C4-2B (cell line): ENCODE data around the gene SPACA6.
"Not testable (repeated sequence)": the region's sequence is repeated elsewhere in the genome, so short reads cannot be mapped to it uniquely, and the experiment has no call there.

Experiments
- H3K27ac ChIP-seq: fragments of 450-650 bp; 2 replicates; pipeline ENCODE4 v1.5.1; 2017
- ZFX ChIP-seq: fragments of 450-650 bp; IDR thresholded peaks from 2 replicates; pipeline ENCODE4 v1.6.1; 2017
- TF ChIP-seq, protein P1 (sequence below): fragments of 450-650 bp; conservative IDR thresholded peaks from 2 replicates; pipeline ENCODE4 v1.5.1; 2017; ENCODE audit warnings: mild to moderate bottlenecking

Gene SPACA6

DNA sequence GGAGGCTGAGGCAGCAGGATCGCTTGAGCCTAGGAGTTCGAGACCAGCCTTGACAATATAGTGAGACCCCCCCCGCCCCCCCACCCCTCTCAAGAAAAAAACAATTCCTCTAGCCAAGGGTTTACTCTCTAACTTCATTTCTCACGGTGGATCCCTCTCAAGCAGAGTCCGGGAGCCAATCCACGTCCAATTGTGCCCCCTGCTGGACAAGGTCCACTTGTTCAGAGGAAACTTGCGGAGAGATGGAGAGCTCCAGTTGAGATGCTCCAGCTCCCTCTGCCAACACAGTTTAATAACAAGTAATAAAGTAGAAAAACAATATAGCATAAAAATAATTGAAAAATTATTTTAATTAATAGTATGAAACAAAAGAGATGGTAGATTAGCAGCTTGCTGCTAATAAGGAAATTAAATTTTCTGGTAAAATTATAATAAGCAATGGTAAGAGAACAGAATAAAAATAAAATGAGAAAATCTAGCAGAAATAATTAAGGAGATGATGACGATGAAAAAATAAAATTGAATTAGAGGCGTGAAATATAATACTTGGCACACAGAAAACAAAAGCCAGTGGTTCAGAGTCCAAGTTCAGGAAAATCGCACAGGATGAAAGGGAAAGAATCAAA is 32.0 kb upstream of the SPACA6 start:
- TF ChIP-seq, protein P1, sequence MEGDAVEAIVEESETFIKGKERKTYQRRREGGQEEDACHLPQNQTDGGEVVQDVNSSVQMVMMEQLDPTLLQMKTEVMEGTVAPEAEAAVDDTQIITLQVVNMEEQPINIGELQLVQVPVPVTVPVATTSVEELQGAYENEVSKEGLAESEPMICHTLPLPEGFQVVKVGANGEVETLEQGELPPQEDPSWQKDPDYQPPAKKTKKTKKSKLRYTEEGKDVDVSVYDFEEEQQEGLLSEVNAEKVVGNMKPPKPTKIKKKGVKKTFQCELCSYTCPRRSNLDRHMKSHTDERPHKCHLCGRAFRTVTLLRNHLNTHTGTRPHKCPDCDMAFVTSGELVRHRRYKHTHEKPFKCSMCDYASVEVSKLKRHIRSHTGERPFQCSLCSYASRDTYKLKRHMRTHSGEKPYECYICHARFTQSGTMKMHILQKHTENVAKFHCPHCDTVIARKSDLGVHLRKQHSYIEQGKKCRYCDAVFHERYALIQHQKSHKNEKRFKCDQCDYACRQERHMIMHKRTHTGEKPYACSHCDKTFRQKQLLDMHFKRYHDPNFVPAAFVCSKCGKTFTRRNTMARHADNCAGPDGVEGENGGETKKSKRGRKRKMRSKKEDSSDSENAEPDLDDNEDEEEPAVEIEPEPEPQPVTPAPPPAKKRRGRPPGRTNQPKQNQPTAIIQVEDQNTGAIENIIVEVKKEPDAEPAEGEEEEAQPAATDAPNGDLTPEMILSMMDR: peak; percentile 80
- no peak for TF ChIP-seq ZFX
- no peak overlapping the region for H3K27ac ChIP-seq

DNA sequence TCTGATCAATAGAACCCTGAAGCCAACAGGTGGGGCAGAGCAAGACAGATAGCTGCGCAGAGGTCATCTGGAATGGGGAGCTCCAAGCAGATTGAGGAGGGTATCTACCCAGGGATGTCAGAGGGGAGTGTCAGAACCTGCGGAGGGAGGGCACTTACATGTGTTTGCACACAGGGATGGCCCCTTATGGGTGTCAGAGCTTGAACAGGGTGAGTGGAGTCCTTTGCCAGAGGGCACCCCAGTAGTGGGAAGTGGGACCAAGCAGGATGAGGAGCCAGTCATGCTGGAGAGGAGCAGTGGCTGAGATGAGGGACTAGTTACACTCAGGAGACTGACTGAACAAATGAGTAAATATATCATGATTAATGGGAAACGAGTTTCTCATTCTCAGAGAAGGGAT is 29.5 kb upstream of the SPACA6 start:
- TF ChIP-seq ZFX: no peak
- TF ChIP-seq, protein P1: no peak
- H3K27ac ChIP-seq: no peak overlapping the region

DNA sequence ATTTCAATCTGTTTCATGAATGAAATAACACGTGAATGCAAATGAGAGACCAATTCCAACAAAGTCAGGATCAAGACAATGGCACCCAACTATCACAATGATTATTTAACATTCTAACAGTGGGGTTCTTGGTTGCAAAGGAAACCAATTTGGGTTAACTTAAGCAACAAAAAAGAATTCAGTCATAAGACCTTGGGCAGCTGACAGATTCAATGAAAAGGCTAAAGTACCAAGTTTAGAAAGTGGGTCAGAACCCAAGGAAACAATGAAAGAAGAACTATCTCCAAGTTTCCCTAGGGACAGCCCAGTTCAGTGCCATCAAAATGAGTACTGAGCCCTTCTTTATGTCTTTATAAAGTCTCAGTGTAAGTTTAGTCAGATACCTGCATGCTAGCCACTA is 29.0 kb upstream of the SPACA6 start:
- no peak overlapping the region for H3K27ac ChIP-seq
- TF ChIP-seq ZFX: no peak
- TF ChIP-seq, protein P1: no peak

DNA sequence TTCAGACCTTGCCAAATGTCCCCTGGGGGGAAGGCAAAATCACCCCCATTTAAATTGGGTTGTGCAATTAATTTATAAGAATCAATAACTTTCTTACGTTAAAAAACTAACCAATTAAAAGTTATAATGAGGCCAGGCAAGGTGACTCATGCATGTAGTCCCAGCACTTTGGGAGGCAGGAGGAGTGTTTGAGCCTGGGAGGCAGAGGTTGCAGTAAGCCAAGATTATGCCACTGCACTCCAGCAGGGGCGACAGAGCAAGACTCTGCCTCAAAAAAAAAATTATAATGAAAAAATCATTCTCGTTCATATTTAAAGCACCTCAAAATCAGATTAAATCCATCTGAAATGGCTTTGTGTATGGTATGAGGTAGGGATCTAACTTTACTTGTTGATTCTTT is 28.1 kb upstream of the SPACA6 start:
- H3K27ac ChIP-seq: no peak overlapping the region
- TF ChIP-seq, protein P1: no peak; the same call in 1 of the 2 replicates
- no peak for TF ChIP-seq ZFX

DNA sequence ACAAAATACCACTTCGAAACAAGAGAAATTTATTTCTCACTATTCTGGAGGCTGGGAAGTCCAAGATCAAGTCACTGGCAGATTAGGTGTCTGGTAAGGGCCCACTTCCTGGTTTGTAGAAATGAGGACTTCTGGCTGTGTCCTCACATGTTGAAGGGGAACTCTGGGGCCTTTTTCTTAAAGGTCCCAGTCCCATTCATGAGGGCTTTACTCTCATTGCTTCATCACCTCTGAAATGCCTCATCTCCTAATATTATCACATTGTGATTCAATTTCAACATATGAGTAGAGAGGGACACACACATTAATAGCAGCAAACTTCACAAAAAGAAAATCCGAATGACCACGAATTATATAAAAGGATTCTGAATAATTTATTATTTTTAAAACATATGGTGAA is 24.9 kb upstream of the SPACA6 start:
- H3K27ac ChIP-seq: no peak overlapping the region
- no peak for TF ChIP-seq ZFX
- TF ChIP-seq, protein P1: no peak

DNA sequence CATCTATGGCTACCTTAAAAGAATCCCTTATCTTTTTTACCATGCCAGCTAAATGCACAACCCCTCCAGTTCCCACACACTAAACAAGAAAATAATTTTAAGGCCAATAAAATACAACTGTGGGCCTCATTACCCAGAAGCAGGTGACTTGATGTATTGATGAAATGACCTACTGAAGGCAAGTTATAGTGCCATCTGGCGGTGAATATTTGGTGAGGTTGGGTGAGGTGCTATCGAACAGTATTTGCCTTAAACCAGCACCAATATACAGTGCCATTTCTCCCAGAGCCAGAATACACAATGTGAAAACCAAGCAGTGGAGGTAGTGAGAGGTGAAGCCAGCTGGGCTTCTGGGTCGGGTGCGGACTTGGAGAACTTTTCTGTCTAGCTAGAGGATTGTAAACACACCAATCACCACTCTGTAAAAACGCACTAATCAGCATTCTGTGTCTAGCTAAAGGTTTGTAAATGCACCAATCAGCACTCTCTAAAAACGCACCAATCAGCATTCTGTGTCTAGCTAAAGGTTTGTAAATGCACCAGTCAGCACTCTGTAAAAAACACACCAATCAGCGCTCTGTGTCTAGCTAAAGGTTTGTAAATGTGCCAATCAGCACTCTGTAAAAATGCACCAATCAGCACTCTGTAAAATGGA is 17.1 kb upstream of the SPACA6 start:
- not testable (repeated sequence) for H3K27ac ChIP-seq
- TF ChIP-seq, protein P1: peak; percentile 70

DNA sequence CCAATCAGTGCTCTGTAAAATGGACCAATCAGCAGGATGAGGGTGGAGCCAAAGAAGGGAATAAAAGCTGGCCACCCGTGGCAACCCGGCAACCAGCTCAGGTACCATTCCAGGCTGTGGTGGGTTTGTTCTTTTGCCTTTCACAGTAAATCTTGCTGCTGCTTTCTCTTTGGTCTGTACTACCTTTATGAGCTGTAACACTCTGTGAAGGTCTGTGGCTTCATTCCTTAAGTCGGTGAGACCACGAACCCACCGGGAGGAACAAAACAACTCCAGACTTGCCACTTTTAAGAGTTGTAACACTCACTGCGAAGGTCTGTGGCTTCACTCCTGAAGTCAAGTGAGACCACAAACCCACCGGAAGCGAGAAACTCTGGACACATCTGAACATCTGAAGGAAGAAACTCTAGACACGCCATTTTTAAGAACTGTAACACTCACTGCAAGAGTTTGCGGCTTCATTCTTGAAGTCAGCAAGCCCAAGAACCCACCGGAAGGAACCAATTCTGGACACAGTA is 16.5 kb upstream of the SPACA6 start:
- H3K27ac ChIP-seq: no peak overlapping the region
- TF ChIP-seq, protein P1: no peak
- TF ChIP-seq ZFX: no peak
